Thyroid gland (tissue), 4 donors: ENCODE results near the gene AKAP6.

Experiments
- CTCF ChIP-seq, 6 experiments: fragments of 200-600 bp in 3 of 6; fragments of 450-650 bp in 3 of 6; sonication (generic) in 3 of 6; IDR thresholded peaks; one replicate each; pipeline ENCODE4 v1.5.1; 2016 to 2019; ENCODE audit warnings: antibody characterized with exemption in 6 of 6, mild to moderate bottlenecking in 2 of 6, inconsistent platforms in 1 of 6, moderate library complexity in 1 of 6
- POLR2A ChIP-seq, 2 donors: fragments of 450-650 bp; IDR thresholded peaks; one replicate each; pipeline ENCODE4 v1.6.1; 2017; ENCODE audit warnings: antibody characterized with exemption in 2 of 2, mild to moderate bottlenecking in 2 of 2, moderate library complexity in 1 of 2

- TF ChIP-seq CTCF (IDR thresholded peaks at IDR 0.05) = no peak
- no peak for TF ChIP-seq POLR2A (IDR thresholded peaks at IDR 0.05)
These were observed 78.0 kb downstream of the AKAP6 start for GRCh38 chr14:32407130-32407529.
